ENCODE measurements around the gene SNAPC4. TPM values are rescaled to one million over a fixed set of nuclear protein-coding genes. Genes with fewer than 3 reads are reported as not detected.

SNAPC4 gene
- total RNA-seq, 1 donor from 2014 or later = 13.5 TPM

DNA sequence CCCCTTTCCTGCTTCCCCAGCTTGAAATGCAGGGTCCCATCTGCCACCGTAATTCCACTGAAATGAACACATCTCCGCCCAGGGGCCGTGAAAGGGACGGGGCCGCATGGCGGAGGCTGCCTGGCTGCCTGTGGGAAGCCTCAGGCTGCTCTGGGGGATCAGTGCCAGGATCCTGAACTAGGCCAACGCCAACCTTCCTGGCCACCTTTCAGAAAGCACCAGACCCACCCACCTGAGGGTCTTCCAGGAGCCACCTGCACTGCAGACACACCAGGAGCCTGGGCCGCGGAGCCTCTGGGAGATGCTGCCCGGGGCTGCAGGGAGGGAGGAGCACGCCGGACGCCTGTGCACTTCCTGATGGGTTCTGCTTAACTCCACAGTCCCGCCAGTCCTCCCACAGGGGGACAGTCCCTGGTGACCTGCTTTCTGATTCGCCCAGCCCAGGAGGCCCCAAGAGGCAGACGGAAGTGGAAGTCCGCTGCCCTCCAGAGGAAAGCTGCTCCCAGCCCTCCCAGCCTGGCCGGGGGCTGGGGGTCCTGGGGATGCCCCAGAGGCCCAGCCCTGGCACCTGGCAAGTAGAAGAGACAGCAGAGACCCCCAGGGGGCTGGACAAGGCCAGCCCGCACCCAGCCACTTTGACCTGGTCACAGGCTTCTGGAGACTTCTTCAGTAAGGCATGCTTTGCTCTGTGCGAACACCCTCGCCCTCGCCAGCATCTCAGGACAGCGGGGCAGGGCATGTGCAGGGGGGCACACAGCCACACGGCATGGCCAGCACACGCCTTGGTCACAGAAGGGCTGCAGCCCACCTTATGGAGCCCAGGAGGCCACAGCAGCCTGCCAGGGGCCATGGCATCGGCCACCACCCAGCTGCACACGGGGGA is 26.4 kb downstream of the SNAPC4 start, which contains the start of gene CARD9:
TSS of gene CARD9 (minus strand) at position 370 of the 883 bp plus-strand sequence. CDS start 1,591 bp downstream, outside the sequence.
- no peak within 1 kb of the TSS for H3K27ac Mint-ChIP-seq (ENCODE audit: unreplicated experiment)
- peaks cover 12% of the 10 kb centered on the region for H3K27me3 Mint-ChIP-seq (ENCODE audit: unreplicated experiment)
- no peaks in the 10 kb centered on the region for H3K9me3 Mint-ChIP-seq (ENCODE audit: unreplicated experiment)

GRCh38 chr9:136372561-136373299 is 27.2 kb downstream of the SNAPC4 start:
- no peak overlapping the region for H3K27ac Mint-ChIP-seq (ENCODE audit: unreplicated experiment)
- DNase-seq (ENCODE audit: low spot score) = no peak
- peaks cover 16% of the 10 kb centered on the region for H3K27me3 Mint-ChIP-seq (ENCODE audit: unreplicated experiment)
- H3K4me3 Mint-ChIP-seq (ENCODE audit: unreplicated experiment) = no peak overlapping the region
- no peaks in the 10 kb centered on the region for H3K36me3 Mint-ChIP-seq (ENCODE audit: low read depth, unreplicated experiment)
- no peaks in the 10 kb centered on the region for H3K9me3 Mint-ChIP-seq (ENCODE audit: unreplicated experiment)
- TF ChIP-seq CTCF (IDR thresholded peaks at IDR 0.05; ENCODE audit: unreplicated experiment) = no peak
- H3K4me1 Mint-ChIP-seq (ENCODE audit: unreplicated experiment) = peaks cover 6% of the 10 kb centered on the region

More for the DNA sequence above, 26.4 kb downstream of the SNAPC4 start, which contains the start of gene CARD9:
- no peak for TF ChIP-seq CTCF (IDR thresholded peaks at IDR 0.05; ENCODE audit: unreplicated experiment)
- Mint-ChIP-seq H3K36me3 (ENCODE audit: low read depth, unreplicated experiment) (no peaks in the 10 kb centered on the region), H3K4me1 (ENCODE audit: unreplicated experiment) (peaks cover 6% of the 10 kb centered on the region), H3K4me3 (ENCODE audit: unreplicated experiment) (no peak within 1 kb of the TSS)
- DNase-seq (ENCODE audit: low spot score) = no peak

DNA sequence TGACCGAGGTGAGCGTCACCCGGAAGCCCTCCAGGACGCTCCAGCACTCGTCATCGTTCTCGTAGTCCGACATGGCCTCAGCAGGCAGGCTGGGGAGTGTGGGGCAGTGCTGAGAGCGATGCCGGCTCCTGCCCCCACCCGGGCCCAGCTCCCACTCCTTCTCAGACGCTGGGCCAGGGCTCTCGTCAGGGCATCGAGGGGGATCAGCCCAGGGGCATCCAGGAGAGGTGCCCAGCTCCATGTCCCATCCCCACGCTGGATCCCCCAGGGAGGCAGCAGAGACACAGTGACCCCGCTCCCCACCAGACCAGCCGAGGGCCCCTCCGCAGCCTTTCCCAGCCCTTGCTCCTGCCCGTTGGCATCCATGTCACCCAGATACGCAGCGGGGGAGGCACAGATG is 28.0 kb downstream of the SNAPC4 start:
- H3K4me1 Mint-ChIP-seq (ENCODE audit: unreplicated experiment) = peaks cover 6% of the 10 kb centered on the region
- DNase-seq (ENCODE audit: low spot score) = no peak
- no peak overlapping the region for H3K27ac Mint-ChIP-seq (ENCODE audit: unreplicated experiment)
- H3K36me3 Mint-ChIP-seq (ENCODE audit: low read depth, unreplicated experiment) = no peaks in the 10 kb centered on the region
- no peak for TF ChIP-seq CTCF (IDR thresholded peaks at IDR 0.05; ENCODE audit: unreplicated experiment)
- H3K4me3 Mint-ChIP-seq (ENCODE audit: unreplicated experiment) = no peak overlapping the region
- H3K27me3 Mint-ChIP-seq (ENCODE audit: unreplicated experiment) = peaks cover 16% of the 10 kb centered on the region
- no peaks in the 10 kb centered on the region for H3K9me3 Mint-ChIP-seq (ENCODE audit: unreplicated experiment)

GRCh38 chr9:136371533-136371880 is 28.5 kb downstream of the SNAPC4 start:
- no peak for DNase-seq (ENCODE audit: low spot score)
- Mint-ChIP-seq H3K4me3 (ENCODE audit: unreplicated experiment) (no peak overlapping the region), H3K27me3 (ENCODE audit: unreplicated experiment) (peaks cover 16% of the 10 kb centered on the region), H3K36me3 (ENCODE audit: low read depth, unreplicated experiment) (no peaks in the 10 kb centered on the region), H3K9me3 (ENCODE audit: unreplicated experiment) (no peaks in the 10 kb centered on the region), H3K27ac (ENCODE audit: unreplicated experiment) (no peak overlapping the region), H3K4me1 (ENCODE audit: unreplicated experiment) (peaks cover 6% of the 10 kb centered on the region)
- no peak for TF ChIP-seq CTCF (IDR thresholded peaks at IDR 0.05; ENCODE audit: unreplicated experiment)

All from endothelial cell (in vitro differentiated cells).